IPS-18a (cell line): ENCODE data around the gene MRPS27.

Experiments used
- H3K27ac ChIP-seq: one replicate; pipeline ENCODE4 v1.5.1; 2013; ENCODE audit warnings: low read length
- H3K27me3 ChIP-seq: one replicate; pipeline ENCODE4 v1.6.1; 2013; ENCODE audit warnings: mild to moderate bottlenecking, low read length; ENCODE audit not compliant: control insufficient read depth, insufficient read depth
- H3K36me3 ChIP-seq: one replicate; pipeline ENCODE4 v1.6.1; 2013; ENCODE audit warnings: low read depth, low read length; ENCODE audit not compliant: control insufficient read depth
- H3K4me1 ChIP-seq: one replicate; pipeline ENCODE4 v1.6.1; 2013; ENCODE audit warnings: low read depth, low read length; ENCODE audit not compliant: control insufficient read depth
- H3K4me3 ChIP-seq: one replicate; pipeline ENCODE4 v1.5.1; 2013; ENCODE audit warnings: low read length
- H3K9ac ChIP-seq: one replicate; pipeline ENCODE4 v1.6.1; 2013; ENCODE audit warnings: mild to moderate bottlenecking, low read length, moderate library complexity
- H3K9me3 ChIP-seq: one replicate; pipeline ENCODE4 v1.6.1; 2013; ENCODE audit warnings: low read depth, low read length; ENCODE audit not compliant: control insufficient read depth

The MRPS27 gene

GRCh38 chr5:72288924-72289323 is 31.1 kb downstream of the MRPS27 start:
- H3K27me3 ChIP-seq = no peaks in the 10 kb centered on the region
- no peak overlapping the region for H3K27ac ChIP-seq
- no peak overlapping the region for H3K9ac ChIP-seq
- H3K36me3 ChIP-seq = peaks cover 30% of the 10 kb centered on the region
- H3K4me1 ChIP-seq = no peaks in the 10 kb centered on the region
- no peak overlapping the region for H3K4me3 ChIP-seq
- H3K9me3 ChIP-seq = no peaks in the 10 kb centered on the region

- no peak overlapping the region for H3K9ac ChIP-seq
- no peaks in the 10 kb centered on the region for H3K27me3 ChIP-seq
- no peaks in the 10 kb centered on the region for H3K4me1 ChIP-seq
- no peaks in the 10 kb centered on the region for H3K9me3 ChIP-seq
- peaks cover 30% of the 10 kb centered on the region for H3K36me3 ChIP-seq
- H3K27ac ChIP-seq = no peak overlapping the region
- H3K4me3 ChIP-seq = no peak overlapping the region
These were observed 33.2 kb downstream of the MRPS27 start for GRCh38 chr5:72286798-72287197.

GRCh38 chr5:72285424-72285821 is 34.6 kb downstream of the MRPS27 start:
- H3K27ac ChIP-seq = no peak overlapping the region
- no peak overlapping the region for H3K9ac ChIP-seq
- no peak overlapping the region for H3K4me3 ChIP-seq

GRCh38 chr5:72284559-72285423 is 35.2 kb downstream of the MRPS27 start:
- no peaks in the 10 kb centered on the region for H3K4me1 ChIP-seq
- H3K9ac ChIP-seq = no peak overlapping the region
- H3K4me3 ChIP-seq = no peak overlapping the region
- H3K9me3 ChIP-seq = no peaks in the 10 kb centered on the region
- no peak overlapping the region for H3K27ac ChIP-seq
- H3K36me3 ChIP-seq = peaks cover 20% of the 10 kb centered on the region
- H3K27me3 ChIP-seq = no peaks in the 10 kb centered on the region

More at GRCh38 chr5:72285424-72285821, 34.6 kb downstream of the MRPS27 start:
- H3K27me3 ChIP-seq = no peaks in the 10 kb centered on the region
- H3K4me1 ChIP-seq = no peaks in the 10 kb centered on the region
- H3K9me3 ChIP-seq = no peaks in the 10 kb centered on the region
- peaks cover 25% of the 10 kb centered on the region for H3K36me3 ChIP-seq

GRCh38 chr5:72283358-72283757 is 36.7 kb downstream of the MRPS27 start:
- Histone ChIP-seq H3K9ac (no peak overlapping the region), H3K36me3 (peaks cover 15% of the 10 kb centered on the region), H3K9me3 (no peaks in the 10 kb centered on the region), H3K4me3 (no peak overlapping the region), H3K27me3 (no peaks in the 10 kb centered on the region), H3K4me1 (no peaks in the 10 kb centered on the region), H3K27ac (no peak overlapping the region)

GRCh38 chr5:72282878-72283277 is 37.2 kb downstream of the MRPS27 start:
- no peaks in the 10 kb centered on the region for H3K9me3 ChIP-seq
- H3K9ac ChIP-seq = no peak overlapping the region
- H3K27me3 ChIP-seq = no peaks in the 10 kb centered on the region
- no peaks in the 10 kb centered on the region for H3K4me1 ChIP-seq
- H3K4me3 ChIP-seq = no peak overlapping the region
- peaks cover 14% of the 10 kb centered on the region for H3K36me3 ChIP-seq
- H3K27ac ChIP-seq = no peak overlapping the region

- H3K4me1 ChIP-seq = no peaks in the 10 kb centered on the region
- H3K27ac ChIP-seq = no peak overlapping the region
- H3K4me3 ChIP-seq = no peak overlapping the region
- H3K9ac ChIP-seq = no peak overlapping the region
- no peaks in the 10 kb centered on the region for H3K9me3 ChIP-seq
- no peaks in the 10 kb centered on the region for H3K27me3 ChIP-seq
- H3K36me3 ChIP-seq = peaks cover 8% of the 10 kb centered on the region
These were observed 38.1 kb downstream of the MRPS27 start for GRCh38 chr5:72281764-72282499.

- Histone ChIP-seq H3K27me3 (no peaks in the 10 kb centered on the region), H3K36me3 (peaks cover 8% of the 10 kb centered on the region), H3K9ac (no peak overlapping the region), H3K9me3 (no peaks in the 10 kb centered on the region), H3K27ac (no peak overlapping the region), H3K4me3 (no peak overlapping the region), H3K4me1 (no peaks in the 10 kb centered on the region)
These were observed 38.6 kb downstream of the MRPS27 start for GRCh38 chr5:72281430-72281763.

GRCh38 chr5:72280581-72281069 is 39.4 kb downstream of the MRPS27 start:
- peaks cover 8% of the 10 kb centered on the region for H3K36me3 ChIP-seq

GRCh38 chr5:72276219-72276752 is 43.8 kb downstream of the MRPS27 start:
- H3K36me3 ChIP-seq = peaks cover 5% of the 10 kb centered on the region

More at GRCh38 chr5:72280581-72281069, 39.4 kb downstream of the MRPS27 start:
- Histone ChIP-seq H3K4me3 (no peak overlapping the region), H3K9me3 (no peaks in the 10 kb centered on the region), H3K27ac (no peak overlapping the region), H3K4me1 (no peaks in the 10 kb centered on the region), H3K9ac (no peak overlapping the region), H3K27me3 (no peaks in the 10 kb centered on the region)

GRCh38 chr5:72273547-72273946 is 46.5 kb downstream of the MRPS27 start:
- H3K9ac ChIP-seq = no peak overlapping the region
- no peak overlapping the region for H3K27ac ChIP-seq
- H3K27me3 ChIP-seq = no peaks in the 10 kb centered on the region
- H3K4me1 ChIP-seq = no peaks in the 10 kb centered on the region
- no peaks in the 10 kb centered on the region for H3K9me3 ChIP-seq
- no peak overlapping the region for H3K4me3 ChIP-seq
- no peaks in the 10 kb centered on the region for H3K36me3 ChIP-seq

More at GRCh38 chr5:72276219-72276752, 43.8 kb downstream of the MRPS27 start:
- Histone ChIP-seq H3K9me3 (no peaks in the 10 kb centered on the region), H3K27me3 (no peaks in the 10 kb centered on the region), H3K4me3 (no peak overlapping the region), H3K9ac (no peak overlapping the region), H3K4me1 (no peaks in the 10 kb centered on the region), H3K27ac (no peak overlapping the region)
